HG02623 (cell line): ENCODE data around the gene HDAC9.

Experiments used
- ATAC-seq: cut with Tn5 transposase; IDR thresholded peaks from one replicate; pipeline ENCODE4 v1.9.1; 2021; ENCODE audit warnings: moderate library complexity; ENCODE audit not compliant: unreplicated experiment

The HDAC9 gene

GRCh38 chr7:18494406-18494805 lies 1.1 kb upstream of the HDAC9 start:
- ATAC-seq, result no peak

GRCh38 chr7:18494821-18495408 lies 634 bp upstream of the HDAC9 start:
- ATAC-seq, result peak; percentile 37

- no peak for ATAC-seq
Measured at GRCh38 chr7:18496341-18496700, 772 bp downstream of the HDAC9 start.

- no peak for ATAC-seq
Measured at GRCh38 chr7:18497082-18497481, 1.5 kb downstream of the HDAC9 start.

- no peak for ATAC-seq
Measured at GRCh38 chr7:18497800-18498199, 2.3 kb downstream of the HDAC9 start.

- no peak for ATAC-seq
Measured at GRCh38 chr7:18498341-18498740, 2.8 kb downstream of the HDAC9 start.

- no peak for ATAC-seq
Measured at GRCh38 chr7:18499407-18500177, 4.0 kb downstream of the HDAC9 start.

- ATAC-seq, result no peak
Measured at GRCh38 chr7:18503126-18503866, 7.7 kb downstream of the HDAC9 start.

GRCh38 chr7:18504965-18505364 lies 9.4 kb downstream of the HDAC9 start:
- no peak for ATAC-seq

GRCh38 chr7:18505870-18506460 lies 10.4 kb downstream of the HDAC9 start:
- peak; percentile 30 for ATAC-seq

- peak; percentile 88 for ATAC-seq
Measured at GRCh38 chr7:18508443-18509427, 13.2 kb downstream of the HDAC9 start.

- no peak for ATAC-seq
Measured at GRCh38 chr7:18509481-18509880, 13.9 kb downstream of the HDAC9 start.

GRCh38 chr7:18511351-18512140 lies 16.0 kb downstream of the HDAC9 start:
- no peak for ATAC-seq

- no peak for ATAC-seq
Measured at GRCh38 chr7:18513343-18513742, 17.8 kb downstream of the HDAC9 start.

- no peak for ATAC-seq
Measured at GRCh38 chr7:18515067-18515466, 19.5 kb downstream of the HDAC9 start.

GRCh38 chr7:18517646-18518045 lies 22.1 kb downstream of the HDAC9 start:
- no peak for ATAC-seq

GRCh38 chr7:18518555-18518954 lies 23.0 kb downstream of the HDAC9 start:
- ATAC-seq, result no peak

- peak; percentile 78 for ATAC-seq
Measured at GRCh38 chr7:18520450-18521235, 25.1 kb downstream of the HDAC9 start.

- no peak for ATAC-seq
Measured at GRCh38 chr7:18521236-18521589, 25.7 kb downstream of the HDAC9 start.
